GM12891 (cell line): Measurements from ENCODE around the gene CTBP2.

ENCODE experiments used
- POLR2AphosphoS5 ChIP-seq: IDR thresholded peaks from 2 replicates; pipeline ENCODE4 v1.6.1; 2011; ENCODE audit warnings: low read depth, low read length, control low read depth
- TAF1 ChIP-seq: IDR thresholded peaks from 2 replicates; pipeline ENCODE4 v1.6.1; 2011; ENCODE audit warnings: low read depth, low read length, control low read depth

- TF ChIP-seq POLR2AphosphoS5 (no peak), TAF1 (no peak)
These were observed 1.5 kb downstream of the CTBP2 start for GRCh38 chr10:125158601-125159485.
